Pancreas (tissue), 10 donors: ENCODE measurements around the gene ERRFI1. TPM values are rescaled to one million over a fixed set of nuclear protein-coding genes. Genes with fewer than 3 reads are reported as not detected.

Experiments used
- ATAC-seq, 4 donors: fragments of 200-7000 bp; cut with Tn5 transposase; one replicate each; pipeline versions ENCODE4 v1.8.0 to v1.9.1; 2020; ENCODE audit warnings: mild to moderate bottlenecking in 4 of 4, moderate library complexity in 4 of 4
- DNase-seq, 6 donors: peaks; one replicate each; pipeline ENCODE4 v3.0.0-alpha.2; 2020
- FAIRE-seq: peaks from 2 replicates; lab custom pipeline; 2012; peaks lifted over from hg19 to GRCh38; lab: Jason Lieb, UNC
- H3K27ac ChIP-seq, 4 donors: fragments of 200-600 bp; sonication (generic); 1 replicate in 3 of 4; 2 replicates in 1 of 4; pipeline versions ENCODE4 v1.5.0 to v1.8.0; 2020
- H3K27me3 ChIP-seq, 4 donors: fragments of 200-600 bp; one replicate each; pipeline ENCODE4 v1.8.0; 2021
- H3K36me3 ChIP-seq, 3 donors: fragments of 200-600 bp; sonication (generic) in 1 of 3; one replicate each; pipeline versions ENCODE4 v1.5.0 to v1.8.0; 2020 to 2021
- H3K4me1 ChIP-seq, 3 donors: fragments of 200-600 bp; one replicate each; pipeline ENCODE4 v1.8.0; 2021
- H3K4me3 ChIP-seq, 4 donors: fragments of 200-600 bp; sonication (generic) in 2 of 4; one replicate each; pipeline versions ENCODE4 v1.5.0 to v1.8.0; 2020 to 2021
- H3K9me3 ChIP-seq, 4 donors: fragments of 200-600 bp; one replicate each; pipeline ENCODE4 v1.8.0; 2021
- CTCF ChIP-seq, 4 donors: fragments of 200-600 bp; sonication (generic) in 3 of 4; IDR thresholded peaks; one replicate each; pipeline versions ENCODE4 v1.5.0 to v1.8.0; 2021; ENCODE audit warnings: antibody characterized with exemption in 4 of 4
- WGBS, 2 donors: extraction: QIAGEN DNeasy Blood & Tissue Kit; methylation state at CpG; one replicate each; pipeline ENCODE4 v1.1.7; 2013; 5-methylcytosine and 5-hydroxymethylcytosine counted together
- intact Hi-C, 3 donors: fragments of 100-400 bp; cut with DNase I; formaldehyde crosslinking; loops; one replicate each; pipeline versions ENCODE4 v1.11.1 to v1.14.2; 2022
- polyA plus RNA-seq, 2 donors: library from polyadenylated mRNA; stranded (reverse); fragments of 200-250 nt; gene quantifications; one replicate each; pipeline ENCODE4 v1.2.3, GENCODE V29; 2013
- total RNA-seq, 6 donors: library from RNA; stranded (reverse); fragmentation: NEBNext Ultra II Directional in 4 of 6; extraction: Animal tissue kit (Norgen Biotek cat#: 25700) in 4 of 6; gene quantifications; one replicate each; pipeline versions ENCODE4 v1.2.1 to v1.2.4, GENCODE V29; 2021 to 2023
- donor health status: healthy with polysubstance abuse.
- donor health status: DM: no; HTN: no; CAD: no; lungs with moderate emphysema.
- donor health status: DM: no; HTN: no; CAD: no.
- donor health status: control.
- donor health status: control.
- donor health status: Bipolar disorder and iron deficiency.
- donor health status: DM: yes; HTN: yes; CAD: no.
- donor health status: DM: no; HTN: no; CAD: no.
- donor health status: DM: no; HTN: no; CAD: no.
- donor health status: DM: yes; HTN: yes; CAD: no.

Gene ERRFI1
- total and polyA plus RNA-seq, 8 donors: 36.4 to 392 (median 101) TPM

DNA sequence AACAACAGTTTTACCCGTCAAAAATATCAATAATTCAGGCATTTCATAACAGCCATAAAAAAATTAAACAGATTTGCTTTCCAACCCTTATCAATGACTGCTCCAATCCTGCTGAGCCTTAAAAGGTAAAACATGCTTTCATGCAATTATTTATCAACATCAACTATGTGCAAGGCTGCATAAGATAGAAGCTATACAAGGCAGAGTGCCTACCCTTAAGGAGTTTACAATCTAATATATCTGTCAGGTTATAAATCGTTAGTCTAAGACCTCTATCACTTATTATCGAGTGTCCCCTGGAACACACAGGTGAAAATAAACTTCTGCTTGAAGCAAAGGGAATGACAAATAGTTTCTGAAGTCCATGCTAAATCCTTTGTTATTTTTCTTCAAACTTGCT, 1.8 kb downstream of the ERRFI1 start:
- no peaks in the 10 kb centered on the region for H3K27me3 ChIP-seq
- intact Hi-C loops: no loop called here
- ATAC-seq (no peak), DNase-seq (no peak), FAIRE-seq (no peak)
- H3K4me3 ChIP-seq: peak overlapping the region; percentile 69 to 92 (median 82)
- H3K4me1 ChIP-seq: peaks cover 15 to 50% (median 18%) of the 10 kb centered on the region in 3 donors
- H3K9me3 ChIP-seq: no peaks in the 10 kb centered on the region
- peak overlapping the region; percentile 98 to 100 (median 99) for H3K27ac ChIP-seq
- H3K36me3 ChIP-seq: peaks cover 0 to 31% (median 0%) of the 10 kb centered on the region in 3 donors
- 12% methylated on average over 3 of the region's 3 CpGs for WGBS, 2 donors
- TF ChIP-seq CTCF (IDR thresholded peaks at IDR 0.05): no peak

GRCh38 chr1:8023995-8024313, 2.2 kb downstream of the ERRFI1 start:
- DNase-seq: no peak
- peaks cover 12 to 50% (median 19%) of the 10 kb centered on the region in 3 donors for H3K4me1 ChIP-seq
- no peaks in the 10 kb centered on the region for H3K27me3 ChIP-seq
- peak overlapping the region; percentile 98 to 100 (median 99) for H3K27ac ChIP-seq
- FAIRE-seq: no peak
- no peak for TF ChIP-seq CTCF (IDR thresholded peaks at IDR 0.05)
- intact Hi-C loops: no loop called here
- peak overlapping the region; percentile 69 to 92 (median 82) for H3K4me3 ChIP-seq
- 5 to 26% methylated on average over 1 of the region's 1 CpG for WGBS, 2 donors
- H3K36me3 ChIP-seq: peaks cover 0 to 33% (median 0%) of the 10 kb centered on the region in 3 donors
- H3K9me3 ChIP-seq: no peaks in the 10 kb centered on the region
- ATAC-seq: no peak

DNA sequence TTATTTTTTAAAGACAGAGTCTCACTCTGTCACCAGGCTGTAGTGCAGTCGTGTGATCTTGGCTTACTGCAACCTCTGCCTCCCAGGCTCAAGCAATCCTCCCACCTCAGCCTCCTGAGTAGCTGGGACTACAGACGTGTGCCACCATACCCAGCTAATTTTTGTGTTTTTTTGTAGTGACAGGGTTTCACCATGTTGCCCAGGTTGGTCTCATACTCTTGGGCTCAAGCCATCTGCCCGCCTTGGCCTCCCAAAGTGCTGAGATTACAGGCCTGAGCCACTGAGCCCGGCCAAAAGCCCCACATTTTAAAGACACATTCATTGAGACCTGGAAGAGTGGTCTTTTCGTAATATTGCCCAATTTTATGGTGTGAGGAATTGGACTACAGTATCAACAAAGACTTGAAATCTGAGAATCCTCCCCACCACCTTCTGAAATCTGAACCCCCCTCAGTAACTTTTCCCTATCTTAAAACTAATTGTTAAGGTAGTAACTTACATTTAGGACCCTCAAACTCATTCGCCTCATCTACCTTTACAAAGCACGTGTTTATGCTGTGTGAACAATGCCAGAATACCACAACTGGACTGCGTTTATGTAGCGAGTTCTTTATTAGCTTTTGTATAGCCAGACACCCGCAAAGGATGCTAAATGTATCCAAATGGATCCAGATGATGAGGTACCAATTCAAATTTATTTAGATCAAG, 2.7 kb downstream of the ERRFI1 start:
- ATAC-seq (no peak), DNase-seq (peak in 2 of 6 donors; percentile 51 to 53), FAIRE-seq (no peak)
- peak overlapping the region; percentile 98 to 100 (median 99) for H3K27ac ChIP-seq
- H3K36me3 ChIP-seq: peaks cover 0 to 33% (median 0%) of the 10 kb centered on the region in 3 donors
- H3K27me3 ChIP-seq: no peaks in the 10 kb centered on the region
- H3K9me3 ChIP-seq: no peaks in the 10 kb centered on the region
- H3K4me3 ChIP-seq: peak overlapping the region; percentile 69 to 92 (median 82)
- 24 to 28% methylated on average over 10 of the region's 10 CpGs for WGBS, 2 donors
- TF ChIP-seq CTCF (IDR thresholded peaks at IDR 0.05): no peak
- H3K4me1 ChIP-seq: peaks cover 6 to 50% (median 19%) of the 10 kb centered on the region in 3 donors
- intact Hi-C loops: no loop called here

GRCh38 chr1:8022395-8023286, 3.5 kb downstream of the ERRFI1 start:
- FAIRE-seq (no peak), ATAC-seq (no peak), DNase-seq (no peak)
- Histone ChIP-seq H3K27ac (peak overlapping the region; percentile 31 to 100 (median 99)), H3K4me3 (peak overlapping the region; percentile 1 to 92 (median 82)), H3K4me1 (peaks cover under 1 to 45% (median 13%) of the 10 kb centered on the region in 3 donors), H3K36me3 (peaks cover 0 to 33% (median 0%) of the 10 kb centered on the region in 3 donors), H3K9me3 (no peaks in the 10 kb centered on the region), H3K27me3 (no peaks in the 10 kb centered on the region)
- intact Hi-C loops: no loop called here
- TF ChIP-seq CTCF (IDR thresholded peaks at IDR 0.05): no peak
- WGBS, 2 donors: 31 to 33% methylated on average over 3 of the region's 3 CpGs
